Vagina (tissue), 2 donors: Measurements from ENCODE around the gene KPNA3. TPM values are rescaled to one million over a fixed set of nuclear protein-coding genes. Genes with fewer than 3 reads are reported as not detected.
"Not testable (repeated sequence)": the region's sequence is repeated elsewhere in the genome, so short reads cannot be mapped to it uniquely, and the experiment has no call there.

ENCODE experiments used
- DNase-seq, 2 donors: peaks; one replicate each; pipeline ENCODE4 v3.0.0-alpha.2; 2017; ENCODE audit errors: extremely low spot score in 2 of 2
- H3K27ac ChIP-seq: fragments of 200-600 bp; sonication (generic); one replicate; pipeline ENCODE4 v1.5.1; 2019
- H3K27me3 ChIP-seq: fragments of 200-600 bp; sonication (generic); one replicate; pipeline ENCODE4 v1.5.1; 2019
- H3K36me3 ChIP-seq, 2 donors: fragments of 200-600 bp; sonication (generic); one replicate each; pipeline ENCODE4 v1.5.1; 2017 to 2019
- H3K4me1 ChIP-seq: fragments of 200-600 bp; sonication (generic); one replicate; pipeline ENCODE4 v1.5.1; 2019
- H3K4me3 ChIP-seq, 2 donors: fragments of 200-600 bp; sonication (generic); 1 replicate in 1 of 2; 2 replicates in 1 of 2; pipeline ENCODE4 v1.5.1; 2016 to 2019
- H3K9me3 ChIP-seq: fragments of 200-600 bp; sonication (generic); one replicate; pipeline ENCODE4 v1.5.1; 2019
- CTCF ChIP-seq, 3 experiments: fragments of 450-650 bp in 2 of 3; fragments of 200-600 bp in 1 of 3; sonication (generic) in 1 of 3; IDR thresholded peaks; one replicate each; pipeline ENCODE4 v1.5.1; 2017 to 2019; ENCODE audit warnings: antibody characterized with exemption in 3 of 3, mild to moderate bottlenecking in 2 of 3, moderate library complexity in 2 of 3
- POLR2A ChIP-seq, 2 donors: fragments of 450-650 bp; IDR thresholded peaks; one replicate each; pipeline ENCODE4 v1.6.1; 2017; ENCODE audit warnings: antibody characterized with exemption in 2 of 2, mild to moderate bottlenecking in 2 of 2, moderate library complexity in 2 of 2
- POLR2AphosphoS5 ChIP-seq, 2 donors: sonication (generic); formaldehyde crosslinking; IDR thresholded peaks; one replicate each; pipeline ENCODE4 v1.9.0; 2017; ENCODE audit warnings: antibody characterized with exemption in 2 of 2, mild to moderate bottlenecking in 2 of 2, low read depth in 1 of 2; ENCODE audit not compliant: insufficient read depth in 1 of 2
- intact Hi-C: fragments of 100-400 bp; cut with DNase I; formaldehyde crosslinking; loops from one replicate; pipeline ENCODE4 v1.15.1; 2023
- total RNA-seq: library from RNA; depleted of rRNA; stranded (reverse); fragments of >200 nt; gene quantifications from one replicate; pipeline ENCODE4 v1.2.3, GENCODE V29; 2016

The KPNA3 gene
- total RNA-seq, 1 donor from 2014 or later = 17.2 TPM

GRCh38 chr13:49774376-49775005, 18.0 kb downstream of the KPNA3 start:
- TF ChIP-seq POLR2A (IDR thresholded peaks at IDR 0.05) (no peak), CTCF (IDR thresholded peaks at IDR 0.05) (no peak), POLR2AphosphoS5 (IDR thresholded peaks at IDR 0.05; ENCODE audit: insufficient read depth in 1 of 2, low read depth in 1 of 2) (no peak)
- Histone ChIP-seq H3K4me1 (peaks cover 13% of the 10 kb centered on the region), H3K4me3 (no peak overlapping the region), H3K36me3 (no peaks in the 10 kb centered on the region), H3K27me3 (no peaks in the 10 kb centered on the region), H3K9me3 (no peaks in the 10 kb centered on the region), H3K27ac (no peak overlapping the region)
- intact Hi-C loops = no loop called here
- DNase-seq = no peak

GRCh38 chr13:49772828-49773227, 19.7 kb downstream of the KPNA3 start:
- intact Hi-C loops = no loop called here
- Histone ChIP-seq H3K9me3 (no peaks in the 10 kb centered on the region), H3K4me3 (no peak overlapping the region), H3K4me1 (peaks cover 13% of the 10 kb centered on the region), H3K36me3 (no peaks in the 10 kb centered on the region), H3K27ac (no peak overlapping the region), H3K27me3 (no peaks in the 10 kb centered on the region)
- no peak for TF ChIP-seq CTCF (IDR thresholded peaks at IDR 0.05)
- TF ChIP-seq POLR2A (IDR thresholded peaks at IDR 0.05) = no peak
- no peak for TF ChIP-seq POLR2AphosphoS5 (IDR thresholded peaks at IDR 0.05; ENCODE audit: insufficient read depth in 1 of 2, low read depth in 1 of 2)
- DNase-seq = no peak

GRCh38 chr13:49761811-49762210, 30.7 kb downstream of the KPNA3 start:
- H3K4me1 ChIP-seq, H3K27ac ChIP-seq, H3K4me3 ChIP-seq, H3K36me3 ChIP-seq, H3K9me3 ChIP-seq, intact Hi-C loops, H3K27me3 ChIP-seq, DNase-seq: not testable (repeated sequence)

GRCh38 chr13:49760558-49760957, 31.9 kb downstream of the KPNA3 start:
- Histone ChIP-seq H3K9me3 (no peaks in the 10 kb centered on the region), H3K27me3 (no peaks in the 10 kb centered on the region), H3K4me1 (no peaks in the 10 kb centered on the region), H3K4me3 (no peak overlapping the region), H3K36me3 (no peaks in the 10 kb centered on the region), H3K27ac (no peak overlapping the region)
- intact Hi-C loops = no loop called here
- no peak for DNase-seq
- TF ChIP-seq POLR2A (IDR thresholded peaks at IDR 0.05) (no peak), POLR2AphosphoS5 (IDR thresholded peaks at IDR 0.05; ENCODE audit: insufficient read depth in 1 of 2, low read depth in 1 of 2) (no peak), CTCF (IDR thresholded peaks at IDR 0.05) (no peak)

- TF ChIP-seq CTCF (IDR thresholded peaks at IDR 0.05) (no peak), POLR2A (IDR thresholded peaks at IDR 0.05) (no peak), POLR2AphosphoS5 (IDR thresholded peaks at IDR 0.05; ENCODE audit: insufficient read depth in 1 of 2, low read depth in 1 of 2) (no peak)
- intact Hi-C loops = no loop called here
- H3K27me3 ChIP-seq = no peaks in the 10 kb centered on the region
- no peak overlapping the region for H3K27ac ChIP-seq
- H3K4me3 ChIP-seq = no peak overlapping the region
- DNase-seq = no peak
- no peaks in the 10 kb centered on the region for H3K36me3 ChIP-seq
- H3K9me3 ChIP-seq = no peaks in the 10 kb centered on the region
- H3K4me1 ChIP-seq = no peaks in the 10 kb centered on the region
Observed at GRCh38 chr13:49759503-49759902, 33.0 kb downstream of the KPNA3 start.
